ENCODE results near the gene CCDC28A.
"Not testable (repeated sequence)": the region's sequence is repeated elsewhere in the genome, so short reads cannot be mapped to it uniquely, and the experiment has no call there.

Gene CCDC28A

DNA sequence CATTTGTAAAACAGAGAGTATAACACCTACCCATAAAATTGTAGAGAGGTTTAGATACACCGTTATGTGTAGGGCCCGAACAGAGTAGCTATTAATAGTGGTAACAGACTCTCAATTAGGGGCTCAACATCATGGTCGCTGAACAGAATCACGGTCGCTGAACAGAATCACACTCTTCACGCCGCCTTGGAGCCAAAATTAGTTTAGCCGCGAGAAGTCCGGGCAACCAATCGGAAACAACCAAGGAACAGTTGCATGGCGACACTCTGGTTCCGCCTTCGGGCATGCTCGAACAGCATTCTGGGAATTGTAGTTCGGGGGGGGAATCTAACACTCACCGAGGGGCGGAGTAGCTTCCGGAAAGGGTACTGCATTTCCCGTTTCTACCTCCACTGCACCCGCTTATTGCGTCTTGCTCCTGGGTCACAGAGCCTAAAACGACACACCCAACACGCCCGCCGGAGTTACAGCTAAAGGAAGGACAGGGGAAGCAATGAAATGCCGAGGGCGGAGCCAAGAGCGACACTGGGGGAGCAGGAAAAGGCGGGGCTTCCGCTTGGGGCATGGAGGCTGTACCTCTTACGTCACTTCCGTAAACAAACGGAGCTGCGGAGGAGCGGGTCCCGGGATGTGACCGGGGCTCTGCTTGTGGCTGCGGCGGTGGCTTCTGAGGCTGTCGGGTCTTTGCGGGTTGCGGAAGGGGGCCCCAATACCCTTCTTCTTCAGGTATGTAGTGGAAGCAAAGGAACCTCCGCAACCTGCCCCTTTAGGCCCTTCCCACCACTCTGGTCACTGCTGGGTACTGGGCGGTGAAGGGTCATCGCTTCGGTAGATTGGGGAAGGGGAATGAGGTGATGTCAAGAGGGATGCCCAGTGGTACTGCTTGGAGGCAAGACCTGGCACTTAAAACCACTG, at the start of gene CCDC28A:
Gene CCDC28A, plus strand, starts transcription at position 593 of the 915 bp plus-strand sequence. CDS start 2,352 bp downstream, outside the sequence.
- DNase-seq (ENCODE audit: low read depth in 1 of 2, low spot score in 1 of 2): peak; percentile 84 to 85

DNA sequence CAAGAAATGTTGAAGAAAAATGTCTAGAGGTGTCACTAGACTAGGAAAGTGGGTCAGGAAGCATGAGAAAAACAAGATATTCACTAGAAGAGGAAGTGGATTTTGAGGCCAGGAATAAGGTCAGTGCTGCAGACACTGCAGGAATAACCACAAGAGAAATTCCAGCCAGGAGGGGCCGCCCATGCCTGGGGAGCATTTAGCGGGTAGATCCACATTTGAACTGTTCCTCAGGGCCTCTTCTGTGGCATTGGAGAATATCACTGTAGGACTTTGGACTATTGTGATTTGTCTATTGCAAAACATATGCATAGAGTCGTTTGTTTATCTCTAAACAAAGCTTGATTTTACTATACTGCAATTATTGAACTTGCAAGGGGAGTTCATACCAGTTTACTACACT, 49.6 kb upstream of the CCDC28A start:
- no peak for DNase-seq (ENCODE audit: low read depth in 1 of 2, low spot score in 1 of 2)

- DNase-seq (ENCODE audit: low read depth in 1 of 2, low spot score in 1 of 2): no peak
These were observed 47.4 kb upstream of the CCDC28A start for GRCh38 chr6:138726066-138726756.

GRCh38 chr6:138726757-138727097, 46.8 kb upstream of the CCDC28A start:
- DNase-seq (ENCODE audit: low read depth in 1 of 2, low spot score in 1 of 2): no peak

DNA sequence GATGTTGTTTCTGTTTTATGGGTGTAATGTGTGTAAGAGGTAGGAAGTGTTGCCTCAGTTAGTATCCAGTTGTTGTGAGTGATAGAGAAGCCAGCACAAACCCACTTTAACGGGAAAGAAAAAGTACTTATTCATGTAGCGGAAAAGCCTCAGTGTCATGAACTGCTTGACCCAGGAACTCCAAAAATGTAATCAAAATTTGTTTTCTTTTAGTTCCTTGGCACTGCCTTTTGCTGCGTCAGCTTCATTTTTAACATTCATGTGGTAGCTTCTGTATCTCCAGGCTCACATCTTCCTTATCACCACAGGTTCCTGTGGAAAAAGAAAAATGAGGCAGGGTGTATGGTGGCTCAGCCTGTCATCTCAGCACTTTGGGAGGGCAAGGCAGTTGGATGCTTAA, 46.4 kb upstream of the CCDC28A start:
- DNase-seq (ENCODE audit: low read depth in 1 of 2, low spot score in 1 of 2): no peak

- no peak for DNase-seq (ENCODE audit: low read depth in 1 of 2, low spot score in 1 of 2)
These were observed 44.9 kb upstream of the CCDC28A start for GRCh38 chr6:138728662-138729061.

DNA sequence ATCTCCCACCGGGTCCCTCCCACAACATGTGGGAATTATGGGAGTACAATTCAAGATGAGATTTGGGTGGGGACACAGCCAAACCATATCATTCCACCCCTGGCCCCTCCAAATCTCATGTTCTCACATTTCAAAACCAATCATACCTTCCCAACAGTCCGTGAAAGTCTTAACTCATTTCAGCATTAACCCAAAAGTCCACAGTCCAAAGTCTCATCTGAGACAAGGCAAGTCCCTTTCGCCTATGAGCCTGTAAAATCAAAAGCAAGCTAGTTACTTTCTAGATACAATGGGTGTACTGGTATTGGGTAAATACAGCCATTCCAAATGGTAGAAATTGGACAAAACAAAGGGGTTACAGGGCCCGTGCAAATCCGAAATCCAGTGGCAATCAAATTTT, 43.5 kb upstream of the CCDC28A start:
- DNase-seq (ENCODE audit: low read depth in 1 of 2, low spot score in 1 of 2): not testable (repeated sequence)

DNA sequence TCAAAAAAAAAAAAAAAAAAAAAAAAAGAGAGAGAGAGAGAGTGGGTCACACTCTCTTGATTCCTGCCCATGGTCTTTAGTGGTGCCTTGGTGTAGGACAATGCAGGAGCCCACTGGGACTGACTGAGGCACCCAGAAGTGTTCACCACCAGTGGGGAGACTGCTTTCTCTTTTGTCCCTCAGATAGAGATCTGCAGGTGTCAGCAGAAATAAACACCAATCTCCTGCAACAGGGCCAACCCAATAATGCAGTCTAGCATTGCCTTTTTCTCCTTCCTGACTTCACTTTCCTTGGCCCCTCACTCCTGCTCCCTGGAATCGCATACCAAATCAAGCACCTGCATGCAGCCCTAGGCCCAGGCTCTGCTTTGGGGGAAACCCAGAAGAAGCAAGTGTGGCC, 39.0 kb upstream of the CCDC28A start:
- DNase-seq (ENCODE audit: low read depth in 1 of 2, low spot score in 1 of 2): no peak

DNA sequence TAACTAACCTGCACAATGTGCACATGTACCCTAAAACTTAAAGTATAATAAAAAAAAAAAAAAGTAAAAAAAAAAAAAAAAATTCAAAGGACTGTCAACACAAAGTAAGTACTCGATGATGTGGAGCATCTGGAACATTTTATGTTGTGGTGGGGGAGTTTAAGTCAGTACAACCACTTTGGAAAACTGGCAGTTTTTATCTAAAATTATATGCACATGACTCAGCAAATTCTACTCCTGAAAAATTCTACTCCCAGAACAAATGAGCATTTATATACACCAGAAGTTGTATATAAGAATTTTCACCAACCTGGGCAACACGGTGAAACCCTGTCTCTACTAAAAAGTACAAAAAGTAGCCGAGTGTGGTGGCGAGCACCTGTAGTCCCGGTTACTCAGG, 36.9 kb upstream of the CCDC28A start:
- DNase-seq (ENCODE audit: low read depth in 1 of 2, low spot score in 1 of 2): no peak

GRCh38 chr6:138752017-138752416, 21.6 kb upstream of the CCDC28A start:
- DNase-seq (ENCODE audit: low read depth in 1 of 2, low spot score in 1 of 2): no peak

DNA sequence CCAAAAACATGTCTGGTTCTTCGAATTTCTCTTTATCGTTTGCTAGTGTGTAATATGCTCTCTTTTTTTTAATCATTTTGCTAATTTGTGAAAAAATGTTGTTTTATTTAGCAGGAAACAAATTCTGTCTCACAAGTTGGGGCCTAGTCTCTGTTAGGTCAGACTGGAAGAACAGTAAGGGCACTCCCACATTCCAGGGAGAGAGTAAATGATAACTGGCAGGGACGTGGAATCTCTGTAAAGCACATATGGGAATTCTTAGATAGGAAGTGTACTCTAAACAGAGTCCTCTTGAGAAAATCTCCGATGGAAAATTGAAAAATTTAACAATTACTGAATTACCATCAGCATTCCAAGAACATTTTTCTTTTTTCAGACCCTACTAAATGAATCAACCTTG, 16.4 kb upstream of the CCDC28A start:
- no peak for DNase-seq (ENCODE audit: low read depth in 1 of 2, low spot score in 1 of 2)

GRCh38 chr6:138765896-138766655, 7.5 kb upstream of the CCDC28A start:
- no peak for DNase-seq (ENCODE audit: low read depth in 1 of 2, low spot score in 1 of 2)

- DNase-seq (ENCODE audit: low read depth in 1 of 2, low spot score in 1 of 2): no peak
These were observed 4.4 kb upstream of the CCDC28A start for GRCh38 chr6:138769102-138769676.

GRCh38 chr6:138772596-138773176, 883 bp upstream of the CCDC28A start:
- no peak for DNase-seq (ENCODE audit: low read depth in 1 of 2, low spot score in 1 of 2)

GRCh38 chr6:138774370-138774769, 801 bp downstream of the CCDC28A start:
- no peak for DNase-seq (ENCODE audit: low read depth in 1 of 2, low spot score in 1 of 2)

- no peak for DNase-seq (ENCODE audit: low read depth in 1 of 2, low spot score in 1 of 2)
These were observed 3.1 kb downstream of the CCDC28A start for GRCh38 chr6:138776659-138777058.

DNA sequence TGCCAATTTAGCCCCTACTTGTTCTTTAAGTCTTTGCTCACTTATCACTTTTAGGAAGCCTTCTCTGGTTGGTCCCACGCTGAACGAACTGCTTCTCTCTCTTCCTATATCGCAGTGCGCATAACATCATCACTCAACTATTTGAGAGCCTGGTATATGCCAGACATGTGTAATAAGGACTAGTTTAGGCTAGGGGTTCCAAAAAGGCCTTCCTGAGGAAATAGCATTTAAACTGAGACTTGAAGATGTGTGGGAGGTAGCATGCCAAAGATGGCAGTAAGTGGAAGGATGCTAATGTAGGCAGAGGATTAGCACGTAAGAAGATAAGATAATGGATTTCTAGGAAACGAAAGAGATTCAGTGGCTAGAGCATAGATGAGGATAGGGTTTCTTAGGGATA, 4.8 kb downstream of the CCDC28A start:
- DNase-seq (ENCODE audit: low read depth in 1 of 2, low spot score in 1 of 2): no peak

- no peak for DNase-seq (ENCODE audit: low read depth in 1 of 2, low spot score in 1 of 2)
These were observed 8.7 kb downstream of the CCDC28A start for GRCh38 chr6:138782243-138782642.

DNA sequence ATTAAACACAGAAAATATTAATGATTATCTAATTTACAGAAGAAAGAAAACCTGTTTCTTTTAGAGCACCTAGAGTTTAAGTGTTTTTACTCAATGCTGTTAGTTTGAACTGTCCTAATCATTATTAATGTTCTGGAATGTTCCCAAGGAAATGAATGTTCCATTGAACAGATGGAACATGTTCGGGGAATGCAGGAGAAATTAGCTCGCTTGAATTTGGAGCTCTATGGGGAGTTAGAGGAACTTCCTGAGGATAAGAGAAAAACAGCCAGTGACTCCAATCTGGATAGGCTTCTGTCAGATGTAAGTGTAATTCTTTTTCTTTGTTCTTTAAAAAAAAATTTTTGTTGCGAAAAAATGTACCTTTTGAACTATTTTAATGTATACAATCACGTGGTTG, 11.5 kb downstream of the CCDC28A start:
- no peak for DNase-seq (ENCODE audit: low read depth in 1 of 2, low spot score in 1 of 2)

GRCh38 chr6:138785980-138786379, 12.4 kb downstream of the CCDC28A start:
- DNase-seq (ENCODE audit: low read depth in 1 of 2, low spot score in 1 of 2): no peak

GRCh38 chr6:138787138-138787537, 13.6 kb downstream of the CCDC28A start:
- DNase-seq (ENCODE audit: low read depth in 1 of 2, low spot score in 1 of 2): no peak
